HG03442 (cell line): ENCODE measurements around the gene LDLRAD4.
A peak's percentile ranks its signal among the peaks of the same experiment; 100 is the strongest.

ENCODE experiments used
- ATAC-seq: cut with Tn5 transposase; IDR thresholded peaks from one replicate; pipeline ENCODE4 v1.9.1; 2021; ENCODE audit warnings: mild to moderate bottlenecking, moderate library complexity; ENCODE audit not compliant: unreplicated experiment

The LDLRAD4 gene

GRCh38 chr18:13201292-13201691 is 17.3 kb upstream of the LDLRAD4 start:
- no peak for ATAC-seq

- no peak for ATAC-seq
Observed at GRCh38 chr18:13202571-13202970, 16.0 kb upstream of the LDLRAD4 start.

GRCh38 chr18:13206301-13206700 is 12.3 kb upstream of the LDLRAD4 start:
- no peak for ATAC-seq

- ATAC-seq, result no peak
Observed at GRCh38 chr18:13207294-13207693, 11.3 kb upstream of the LDLRAD4 start.

- no peak for ATAC-seq
Observed at GRCh38 chr18:13211534-13211933, 7.0 kb upstream of the LDLRAD4 start.

- ATAC-seq, result no peak
Observed at GRCh38 chr18:13213036-13213795, 5.3 kb upstream of the LDLRAD4 start.

- ATAC-seq, result no peak
Observed at GRCh38 chr18:13214609-13215008, 4.0 kb upstream of the LDLRAD4 start.

GRCh38 chr18:13216092-13216582 is 2.4 kb upstream of the LDLRAD4 start:
- ATAC-seq, result peak; percentile 49

GRCh38 chr18:13216711-13217465 is 1.7 kb upstream of the LDLRAD4 start:
- ATAC-seq, result peak; percentile 43

- ATAC-seq, result peak; percentile 38
Observed at GRCh38 chr18:13217466-13217961, 1.0 kb upstream of the LDLRAD4 start.

GRCh38 chr18:13217971-13218367 is 591 bp upstream of the LDLRAD4 start:
- peak; percentile 10 for ATAC-seq

- no peak for ATAC-seq
Observed at GRCh38 chr18:13218997-13219396, 437 bp downstream of the LDLRAD4 start.

GRCh38 chr18:13219593-13220159 is 1.1 kb downstream of the LDLRAD4 start:
- no peak for ATAC-seq

- no peak for ATAC-seq
Observed at GRCh38 chr18:13220361-13220991, 1.9 kb downstream of the LDLRAD4 start.

GRCh38 chr18:13221869-13222855 is 3.6 kb downstream of the LDLRAD4 start:
- ATAC-seq, result no peak

GRCh38 chr18:13222856-13223281 is 4.3 kb downstream of the LDLRAD4 start:
- no peak for ATAC-seq

GRCh38 chr18:13223311-13224143 is 5.0 kb downstream of the LDLRAD4 start:
- ATAC-seq, result no peak

- no peak for ATAC-seq
Observed at GRCh38 chr18:13225261-13225660, 6.7 kb downstream of the LDLRAD4 start.
